A549 treated with Mapracorat at 1 μM for 4 hours (cell line): ENCODE results near the gene KRTAP20-1. TPM values are rescaled to one million over a fixed set of nuclear protein-coding genes. Genes with fewer than 3 reads are reported as not detected.

Experiments
- total RNA-seq: library from RNA; stranded (reverse); fragments of 200-300 nt; extraction: Qiagen RNA extraction; gene quantifications from 5 replicates; pipeline ENCODE4 v1.2.3, GENCODE V29; 2022

KRTAP20-1 gene, protein sequence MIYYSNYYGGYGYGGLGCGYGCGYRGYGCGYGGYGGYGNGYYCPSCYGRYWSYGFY
- total RNA-seq = not detected in 5 replicates

DNA sequence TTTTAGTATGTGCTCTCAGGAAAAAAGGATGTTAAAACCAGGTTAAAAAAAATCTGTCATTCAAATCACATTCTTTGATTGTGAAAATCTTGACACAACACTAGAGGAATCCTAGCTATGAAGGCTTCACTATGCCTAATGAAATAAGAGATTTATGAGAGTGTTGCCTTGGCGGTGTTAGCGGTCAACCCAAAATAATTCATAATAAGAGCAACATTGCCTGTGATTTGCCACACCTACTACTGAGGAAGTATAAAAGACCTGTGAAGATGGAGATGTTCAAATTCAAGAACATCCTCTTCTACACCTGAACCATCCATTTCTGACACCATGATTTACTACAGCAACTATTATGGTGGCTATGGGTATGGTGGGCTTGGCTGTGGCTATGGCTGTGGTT lies at the start of gene KRTAP20-1:
TSS of gene KRTAP20-1 (plus strand) at position 301 of the 400 bp plus-strand sequence. CDS start at position 331, 30 bp downstream.

DNA sequence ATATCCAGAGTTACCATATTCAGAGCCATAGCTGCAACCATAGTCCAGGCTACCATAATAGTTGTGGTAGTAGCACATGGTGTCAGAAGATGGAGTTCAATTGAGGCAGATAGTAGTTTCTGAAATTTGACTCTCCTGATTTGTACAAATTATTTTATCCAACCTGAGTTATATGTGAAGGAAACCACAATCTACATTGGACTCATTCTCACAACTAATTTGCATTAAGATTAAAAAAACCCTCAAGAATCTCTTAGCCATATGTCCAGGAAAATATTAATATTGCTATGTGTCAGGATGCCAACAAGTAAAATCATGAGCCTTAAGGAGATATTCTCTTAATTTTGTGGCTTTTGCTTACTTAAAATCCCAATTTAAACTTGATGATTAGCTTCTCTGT lies 25.9 kb upstream of the KRTAP20-1 start, which contains the start of gene KRTAP22-2:
TSS of gene KRTAP22-2 (minus strand) at position 101 of the 400 bp plus-strand sequence.

DNA sequence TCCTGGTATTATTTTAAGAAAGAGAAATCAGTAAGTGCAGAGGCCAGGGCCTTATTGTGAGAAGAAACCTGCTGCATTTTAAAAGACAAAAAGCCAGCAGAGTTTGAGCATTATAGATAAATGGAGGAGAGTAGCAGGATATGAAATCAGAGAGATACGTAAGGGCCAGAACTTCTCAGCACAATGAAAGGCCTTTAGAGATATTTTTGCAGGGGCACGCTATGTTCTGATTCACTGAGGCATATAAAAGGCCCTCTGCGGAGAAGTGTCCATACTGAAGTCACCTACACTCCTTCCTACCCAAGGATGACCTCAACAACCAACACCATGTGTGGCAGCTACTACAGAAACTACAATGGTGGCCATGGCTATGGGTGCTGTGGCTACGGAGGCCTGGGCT lies 24.1 kb upstream of the KRTAP20-1 start, which contains the start of gene KRTAP6-3:
TSS of gene KRTAP6-3 (plus strand) at position 301 of the 400 bp plus-strand sequence. CDS start at position 307, 6 bp downstream.

DNA sequence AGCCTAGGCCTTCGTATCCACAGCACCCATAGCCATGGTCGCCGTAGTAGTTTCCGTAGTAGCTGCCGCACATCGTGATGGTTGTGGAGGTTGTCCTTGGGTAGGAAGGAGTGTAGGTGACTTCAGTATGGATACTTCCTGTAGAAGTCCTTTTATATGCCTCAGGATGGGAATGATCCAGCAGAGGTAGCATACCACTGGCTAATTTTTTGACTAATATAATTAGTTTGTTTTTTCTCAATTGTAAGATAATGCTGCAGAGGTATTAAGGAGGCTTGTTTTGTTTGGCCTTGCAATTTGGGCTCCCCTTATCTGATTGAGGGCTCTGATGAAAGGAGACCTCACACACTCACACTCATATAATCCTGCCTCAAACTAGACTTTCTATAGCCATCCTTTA lies 17.4 kb upstream of the KRTAP20-1 start, which contains the start of gene KRTAP6-2:
TSS of gene KRTAP6-2 (minus strand) at position 101 of the 400 bp plus-strand sequence. CDS start at position 73, 28 bp downstream.

DNA sequence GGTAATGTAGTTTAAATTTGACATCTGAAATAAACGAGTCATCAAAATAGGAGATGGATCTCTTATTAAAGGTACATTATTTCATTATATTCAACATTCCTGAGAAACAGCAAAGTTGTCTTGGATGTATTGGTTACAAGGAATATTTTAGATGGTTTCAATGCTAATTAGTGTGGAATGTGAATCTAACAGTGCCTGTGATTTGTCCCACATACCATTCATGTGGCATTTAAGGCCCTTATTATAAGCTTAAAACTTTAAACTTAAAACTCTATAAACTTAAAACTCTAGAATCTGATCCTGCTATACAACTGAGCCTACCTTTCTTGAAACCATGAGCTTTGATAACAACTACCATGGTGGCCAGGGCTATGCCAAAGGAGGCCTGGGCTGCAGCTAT lies 15.4 kb upstream of the KRTAP20-1 start, which contains the start of gene KRTAP22-1:
TSS of gene KRTAP22-1 (plus strand) at position 301 of the 400 bp plus-strand sequence.

DNA sequence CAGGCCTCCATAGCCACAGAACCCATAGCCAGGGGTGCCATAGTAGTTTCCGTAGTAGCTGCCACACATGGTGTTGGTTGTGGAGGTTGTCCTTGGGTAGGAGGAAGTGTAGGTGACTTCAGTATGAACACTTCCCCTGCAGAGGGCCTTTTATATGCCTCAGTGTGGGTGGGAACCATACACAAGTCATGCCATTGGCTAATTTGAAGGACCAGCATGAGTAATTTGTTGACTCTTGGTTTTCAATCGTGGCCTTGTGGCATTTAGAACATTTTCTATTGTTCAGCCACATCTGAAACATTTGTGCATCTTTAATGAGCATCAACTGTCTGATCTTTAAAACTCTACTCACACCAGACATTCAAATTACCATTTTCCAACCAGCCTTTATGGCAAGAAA lies 2.4 kb upstream of the KRTAP20-1 start, which contains the start of gene KRTAP6-1:
TSS of gene KRTAP6-1 (minus strand) at position 95 of the 400 bp plus-strand sequence. CDS start at position 69, 26 bp downstream.

DNA sequence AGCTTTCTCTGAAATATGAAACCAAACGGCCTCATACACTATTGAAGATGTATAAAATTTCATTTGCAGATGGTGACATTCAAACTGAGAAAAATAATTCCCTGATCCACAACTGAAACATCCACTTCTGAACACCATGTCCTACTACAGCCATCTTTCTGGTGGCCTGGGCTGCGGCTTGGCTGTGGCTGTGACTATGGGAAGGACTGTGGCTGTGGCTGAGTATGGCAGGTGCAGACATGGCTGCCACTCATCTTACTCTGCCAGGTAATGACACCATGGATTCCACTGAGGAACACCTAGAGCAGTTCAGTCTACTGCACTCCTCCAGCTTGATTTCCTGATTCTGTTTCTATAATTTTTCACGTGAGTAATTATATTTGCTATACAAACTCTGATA lies 4.3 kb downstream of the KRTAP20-1 start, which contains the start of gene KRTAP20-4:
TSS of gene KRTAP20-4 (plus strand) at position 106 of the 400 bp plus-strand sequence.

DNA sequence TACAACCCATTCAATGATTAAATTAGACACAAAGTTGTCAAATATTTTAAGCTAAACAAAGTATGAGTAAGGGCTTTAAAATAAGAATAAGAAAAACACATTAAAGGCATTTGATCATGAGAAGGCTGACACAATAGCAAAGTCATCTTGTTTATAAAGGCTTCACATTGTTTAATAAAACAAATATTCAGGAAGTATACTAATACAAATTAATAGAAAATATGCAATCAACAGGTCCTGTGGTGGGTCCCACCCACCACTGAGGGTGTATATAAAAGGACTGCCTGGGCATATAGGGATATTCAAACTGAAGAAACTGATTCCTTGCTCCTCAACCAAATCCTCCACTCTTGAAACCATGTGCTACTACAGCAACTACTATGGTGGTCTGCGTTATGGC lies 18.7 kb downstream of the KRTAP20-1 start, which contains the start of gene KRTAP20-2:
TSS of gene KRTAP20-2 (plus strand) at position 301 of the 400 bp plus-strand sequence. CDS start at position 359, 58 bp downstream.

DNA sequence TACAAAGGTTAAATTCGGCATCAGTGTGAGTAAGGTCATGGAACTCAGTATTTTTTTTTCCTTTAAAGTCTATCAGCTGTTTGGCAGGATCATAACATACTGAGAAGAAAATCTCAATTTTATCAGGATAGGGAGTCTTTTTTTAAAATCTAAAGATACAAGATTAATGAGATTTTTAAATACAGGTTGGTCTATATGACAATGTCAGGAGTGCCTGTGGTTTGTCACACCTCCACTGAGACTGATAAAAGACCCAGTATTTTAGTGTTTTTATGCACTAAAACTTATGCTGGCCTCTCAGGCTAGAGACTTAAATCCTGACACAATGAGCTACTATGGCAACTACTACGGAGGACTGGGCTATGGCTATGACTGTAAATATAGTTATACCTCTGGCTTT lies 26.3 kb downstream of the KRTAP20-1 start, which contains the start of gene KRTAP20-3:
TSS of gene KRTAP20-3 (plus strand) at position 301 of the 400 bp plus-strand sequence.

Other genes with a start within 250 kb of the KRTAP20-1 start
- not detected in 5 replicates for gene KRTAP13-2, start 244.2 kb upstream of the KRTAP20-1 start, total RNA-seq
- not detected in 5 replicates for gene KRTAP13-1, start 220.4 kb upstream of the KRTAP20-1 start, total RNA-seq
- not detected in 5 replicates for gene KRTAP13-3, start 190.5 kb upstream of the KRTAP20-1 start, total RNA-seq
- not detected in 5 replicates for gene KRTAP13-4, start 186.2 kb upstream of the KRTAP20-1 start, total RNA-seq
- gene KRTAP15-1, start 176.2 kb upstream of the KRTAP20-1 start, total RNA-seq = not detected in 5 replicates
- not detected in 5 replicates for gene KRTAP19-1, start 136.1 kb upstream of the KRTAP20-1 start, total RNA-seq
- gene KRTAP19-2, start 129.0 kb upstream of the KRTAP20-1 start, total RNA-seq = not detected in 5 replicates
- gene KRTAP19-3, start 124.4 kb upstream of the KRTAP20-1 start, total RNA-seq = not detected in 5 replicates
- not detected in 5 replicates for gene KRTAP19-4, start 119.3 kb upstream of the KRTAP20-1 start, total RNA-seq
- not detected in 5 replicates for gene KRTAP19-5, start 114.3 kb upstream of the KRTAP20-1 start, total RNA-seq
- gene KRTAP19-6, start 74.6 kb upstream of the KRTAP20-1 start, total RNA-seq = not detected in 5 replicates
- gene KRTAP19-7, start 55.1 kb upstream of the KRTAP20-1 start, total RNA-seq = not detected in 5 replicates
- gene KRTAP22-2, start 26.0 kb upstream of the KRTAP20-1 start, total RNA-seq = not detected in 5 replicates
- gene KRTAP6-3, start 24.0 kb upstream of the KRTAP20-1 start, total RNA-seq = not detected in 5 replicates
- not detected in 5 replicates for gene KRTAP6-2, start 17.5 kb upstream of the KRTAP20-1 start, total RNA-seq
- gene KRTAP22-1, start 15.3 kb upstream of the KRTAP20-1 start, total RNA-seq = not detected in 5 replicates
- not detected in 5 replicates for gene KRTAP6-1, start 2.5 kb upstream of the KRTAP20-1 start, total RNA-seq
- gene KRTAP20-4, start 4.2 kb downstream of the KRTAP20-1 start, total RNA-seq = not detected in 5 replicates
- not detected in 5 replicates for gene KRTAP20-2, start 18.8 kb downstream of the KRTAP20-1 start, total RNA-seq
- gene KRTAP20-3, start 26.4 kb downstream of the KRTAP20-1 start, total RNA-seq = not detected in 5 replicates
- gene KRTAP21-3, start 102.4 kb downstream of the KRTAP20-1 start, total RNA-seq = not detected in 5 replicates
- not detected in 5 replicates for gene KRTAP21-2, start 130.8 kb downstream of the KRTAP20-1 start, total RNA-seq
- not detected in 5 replicates for gene KRTAP21-1, start 139.0 kb downstream of the KRTAP20-1 start, total RNA-seq
- gene KRTAP8-1, start 196.8 kb downstream of the KRTAP20-1 start, total RNA-seq = not detected in 5 replicates
- gene KRTAP7-1, start 213.3 kb downstream of the KRTAP20-1 start, total RNA-seq = not detected in 5 replicates